Left colon (tissue), 2 donors: ENCODE measurements around the gene ACVR2B. TPM values are rescaled to one million over a fixed set of nuclear protein-coding genes. Genes with fewer than 3 reads are reported as not detected.
"Not testable (repeated sequence)": the region's sequence is repeated elsewhere in the genome, so short reads cannot be mapped to it uniquely, and the experiment has no call there.

ENCODE experiments used
- ATAC-seq: fragments of 200-7000 bp; cut with Tn5 transposase; one replicate; pipeline ENCODE4 v1.9.1; 2020; ENCODE audit warnings: mild to moderate bottlenecking, moderate library complexity
- DNase-seq, 2 donors: peaks; one replicate each; pipeline ENCODE4 v3.0.0-alpha.2; 2020
- intact Hi-C, 2 donors: fragments of 100-400 bp; cut with DNase I in 1 of 2; cut with micrococcal nuclease in 1 of 2; formaldehyde crosslinking; loops; one replicate each; pipeline versions ENCODE4 v1.11.2 to v1.14.0; 2022; cut with DNase I, micrococcal nuclease
- long read RNA-seq: library from polyadenylated mRNA; unstranded; transcript quantifications from one replicate; pipeline ENCODE4 v2.0.0, GENCODE V29; 2021
- total RNA-seq, 2 donors: library from RNA; stranded (reverse); fragmentation: NEBNext Ultra II Directional; extraction: Animal tissue kit (Norgen Biotek cat#: 25700); gene quantifications; one replicate each; pipeline ENCODE4 v1.2.1, GENCODE V29; 2021
- donor health status: DM: no; HTN: no; CAD: no.
- donor health status: DM: yes; HTN: yes; CAD: no.

ACVR2B gene
- total RNA-seq = 1 to 10 TPM; 5.2 to 7.1 TPM
- long read RNA-seq, partial matches to known transcripts = 1 of 4 reads
- long read RNA-seq, other reads (novel, unspliced or antisense) = 3 of 4 reads

- intact Hi-C loops = no loop called here
- peak; percentile 89 to 95 for DNase-seq
- ATAC-seq = peak; percentile 64
Observed at GRCh38 chr3:38453075-38453912, at the start of gene ACVR2B. TSS of gene ACVR2B (plus strand) at chr3:38453890. CDS start at chr3:38454323, 433 bp downstream.

GRCh38 chr3:38404286-38404685 lies 49.4 kb upstream of the ACVR2B start:
- intact Hi-C loops = no loop called here
- DNase-seq (peak; percentile 16 to 38), ATAC-seq (peak; percentile 35)

DNA sequence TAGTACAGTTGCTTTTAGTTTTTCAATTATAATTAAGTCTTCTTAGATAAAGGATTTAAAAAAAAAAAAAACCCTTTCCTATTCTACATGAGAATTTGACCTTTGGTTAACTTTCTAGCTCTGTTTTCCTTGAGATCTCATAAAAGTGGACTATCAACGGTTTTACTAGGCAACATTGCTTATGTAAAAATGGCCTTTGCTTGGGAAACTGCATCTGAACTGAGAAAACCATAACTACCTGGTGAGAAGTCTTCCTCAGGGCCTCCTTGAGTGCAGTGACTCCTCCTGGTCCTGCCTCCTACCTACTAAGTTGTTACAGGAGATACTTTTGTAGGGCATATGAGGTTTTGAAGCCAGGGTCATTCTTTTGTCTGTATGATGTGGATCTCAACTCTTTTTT lies 42.1 kb upstream of the ACVR2B start:
- intact Hi-C loops = no loop called here
- ATAC-seq (peak; percentile 91), DNase-seq (no peak)

DNA sequence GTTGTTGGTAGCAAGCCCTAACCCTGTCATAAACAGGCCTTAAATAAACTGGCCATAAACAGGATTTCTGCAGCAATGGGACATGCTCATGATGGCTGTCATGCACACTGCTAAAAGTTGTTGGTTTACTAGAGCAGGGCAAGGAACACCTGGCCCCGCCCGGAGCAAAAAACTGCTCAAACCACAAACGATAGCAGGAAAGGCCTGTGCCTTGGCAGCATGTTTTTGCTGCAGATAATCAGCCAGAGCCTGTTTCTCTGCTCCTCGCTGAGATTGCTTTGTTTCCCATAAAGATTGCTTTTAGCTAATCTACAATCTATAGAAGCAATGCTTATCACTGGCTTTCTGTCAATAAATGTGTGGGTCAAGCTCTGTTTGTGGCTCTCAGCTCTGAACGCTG lies 32.9 kb upstream of the ACVR2B start:
- peak; percentile 96 for ATAC-seq
- peak in 1 of 2 donors; percentile 11 for DNase-seq
- intact Hi-C loops = not testable (repeated sequence)

DNA sequence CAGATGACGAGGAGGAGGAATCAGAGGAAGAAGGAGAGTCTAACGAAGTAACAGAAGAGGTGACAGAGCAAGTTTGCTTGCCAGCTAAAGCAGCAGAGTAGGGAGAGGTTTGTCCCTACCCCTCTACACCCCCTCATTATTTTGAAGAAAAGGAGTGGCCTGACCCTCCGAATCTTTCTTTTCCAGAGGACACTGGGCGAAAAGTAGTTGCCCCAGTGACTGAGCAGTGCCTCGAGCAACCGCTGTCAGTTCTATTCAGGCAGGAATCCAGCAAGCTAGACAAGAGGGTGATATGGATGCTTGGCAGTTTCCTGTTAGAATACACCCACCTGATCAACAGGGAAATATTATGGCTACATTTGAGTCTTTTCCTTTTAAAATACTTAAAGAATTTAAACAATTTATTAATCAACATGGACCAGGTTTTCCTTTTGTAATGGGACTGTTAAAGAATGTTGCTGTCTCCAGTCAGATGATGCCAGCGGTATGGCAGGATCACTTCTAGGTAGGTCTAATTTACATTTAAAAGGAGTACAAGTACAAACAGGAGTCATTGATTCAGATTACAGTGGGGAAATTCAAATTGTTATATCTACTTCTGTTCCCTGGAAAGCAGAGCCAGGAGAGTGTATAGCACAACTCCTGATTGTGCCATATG lies 31.9 kb upstream of the ACVR2B start:
- intact Hi-C loops = no loop called here
- no peak for ATAC-seq
- DNase-seq = no peak

DNA sequence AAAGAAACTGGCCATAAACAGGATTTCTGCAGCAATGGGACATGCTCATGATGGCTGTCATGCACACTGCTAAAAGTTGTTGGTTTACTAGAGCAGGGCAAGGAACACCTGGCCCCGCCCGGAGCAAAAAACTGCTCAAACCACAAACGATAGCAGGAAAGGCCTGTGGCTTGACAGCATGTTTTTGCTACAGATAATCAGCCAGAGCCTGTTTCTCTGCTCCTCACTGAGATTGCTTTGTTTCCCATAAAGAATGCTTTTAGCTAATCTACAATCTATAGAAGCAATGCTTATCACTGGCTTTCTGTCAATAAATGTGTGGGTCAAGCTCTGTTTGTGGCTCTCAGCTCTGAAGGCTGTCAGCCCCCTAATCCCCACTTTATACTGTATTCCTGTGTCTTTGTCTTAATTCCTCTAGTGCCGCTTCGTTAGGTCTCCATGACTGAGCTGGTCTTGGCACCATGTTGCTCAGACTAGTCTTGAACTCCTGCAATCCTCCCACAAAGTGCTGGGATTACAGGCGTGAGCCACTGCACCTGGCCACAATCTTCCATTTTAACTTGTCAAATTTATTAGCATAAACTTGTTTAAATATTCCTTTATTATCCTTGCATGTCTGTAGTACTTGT lies 26.8 kb upstream of the ACVR2B start:
- DNase-seq, intact Hi-C loops: not testable (repeated sequence)
- peak; percentile 68 for ATAC-seq

DNA sequence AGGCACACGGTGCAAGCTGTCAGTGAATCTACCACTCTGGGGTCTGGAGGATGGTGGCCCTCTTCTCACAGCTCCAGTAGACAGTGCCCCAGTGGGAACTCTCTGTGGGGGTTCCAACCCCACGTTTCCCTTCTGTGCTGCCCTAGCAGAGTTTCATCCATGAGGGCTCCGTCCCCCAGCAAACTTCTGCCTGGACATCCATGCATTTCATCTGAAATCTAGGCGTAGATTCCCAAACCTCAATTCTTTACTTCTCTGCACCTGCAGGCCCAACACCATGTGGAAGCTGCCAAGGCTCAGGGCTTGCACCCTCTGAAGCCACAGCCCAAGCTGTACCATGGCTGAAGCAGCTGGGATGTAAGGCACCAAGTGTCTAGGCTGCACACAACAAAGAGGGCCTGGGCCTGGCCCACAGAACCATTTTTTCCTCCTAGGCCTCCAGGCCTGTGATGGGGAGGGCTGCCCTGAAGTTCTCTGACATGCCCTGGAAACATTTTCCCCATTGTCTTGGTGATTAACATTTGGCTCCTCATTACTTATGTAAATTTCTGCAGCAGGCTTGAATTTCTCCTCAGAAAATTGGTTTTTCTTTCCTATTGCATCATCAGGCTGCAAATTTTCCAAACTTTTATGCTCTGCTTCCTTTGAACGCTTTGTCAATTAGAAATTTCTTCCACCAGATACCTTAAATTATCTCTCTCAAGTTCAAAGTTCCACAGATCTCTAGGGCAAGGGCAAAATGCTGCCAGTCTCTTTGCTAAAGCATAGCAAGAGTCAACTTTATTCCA lies 20.6 kb upstream of the ACVR2B start:
- intact Hi-C loops, DNase-seq, ATAC-seq: not testable (repeated sequence)

DNA sequence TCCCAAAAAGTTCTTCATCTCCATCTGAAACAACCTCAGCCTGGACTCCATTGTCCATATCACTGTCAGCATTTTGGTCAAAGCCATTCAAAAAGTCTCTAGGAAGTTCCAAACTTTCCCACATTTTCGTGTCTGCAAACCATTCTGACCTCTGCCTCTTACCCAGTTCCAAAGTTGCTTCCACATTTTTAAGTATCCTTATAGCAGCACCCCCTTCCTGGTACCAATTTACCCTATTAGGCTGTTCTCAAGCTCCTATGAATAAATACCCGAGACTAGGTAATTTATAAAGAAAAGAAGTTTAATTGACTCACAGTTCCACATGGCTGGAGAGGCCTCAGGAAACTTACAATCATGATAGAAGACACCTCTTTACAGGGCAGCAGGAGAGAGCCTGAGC lies 20.0 kb upstream of the ACVR2B start:
- intact Hi-C loops, DNase-seq, ATAC-seq: not testable (repeated sequence)

DNA sequence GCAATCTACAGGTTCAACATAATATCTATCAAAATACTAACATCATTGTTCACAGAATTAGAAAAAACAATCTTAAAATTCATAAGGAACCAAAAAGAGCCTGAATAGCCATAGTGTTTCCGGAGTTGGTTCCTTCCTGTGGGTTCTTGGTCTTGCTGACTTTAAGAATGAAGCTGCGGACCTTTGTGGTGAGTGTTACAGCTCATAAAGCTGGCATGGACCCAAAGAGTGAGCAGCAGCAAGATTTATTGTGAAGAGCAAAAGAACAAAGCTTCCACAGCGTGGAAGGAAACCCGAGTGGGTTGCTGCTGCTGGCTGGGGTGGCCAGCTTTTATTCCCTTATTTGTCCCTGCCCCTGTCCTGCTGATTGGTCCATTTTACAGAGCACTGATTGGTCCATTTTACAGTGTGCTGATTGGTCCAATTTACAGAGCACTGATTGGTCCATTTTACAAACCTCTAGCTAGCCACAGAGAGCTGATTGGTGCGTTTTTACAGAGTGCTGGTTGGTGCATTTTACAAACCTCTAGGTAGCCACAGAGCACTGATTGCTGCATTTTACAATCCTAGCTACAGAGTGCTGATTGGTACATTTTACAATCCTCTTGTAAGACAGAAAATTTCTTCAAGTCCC lies 15.1 kb upstream of the ACVR2B start:
- intact Hi-C loops, DNase-seq, ATAC-seq: not testable (repeated sequence)

DNA sequence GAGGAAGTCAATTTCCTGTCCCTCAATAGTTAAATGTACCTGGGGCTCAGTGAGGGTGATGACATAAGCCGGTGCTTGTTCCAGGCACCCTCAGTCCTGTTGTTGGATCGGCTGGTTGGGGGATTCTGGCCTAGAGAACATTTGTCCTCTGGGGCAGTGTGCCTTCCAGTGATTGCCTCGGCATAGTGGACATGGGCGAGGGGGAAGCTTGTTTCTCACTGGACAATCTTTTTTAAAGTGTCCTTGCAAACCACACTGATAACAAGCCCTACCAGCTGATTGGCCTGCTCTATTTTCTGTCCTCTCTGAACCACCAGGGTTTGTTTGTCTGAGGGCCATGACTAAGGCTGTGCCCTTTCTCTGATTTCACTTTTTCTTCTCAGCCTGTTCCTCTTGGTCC lies 10.5 kb upstream of the ACVR2B start:
- ATAC-seq, intact Hi-C loops, DNase-seq: not testable (repeated sequence)

DNA sequence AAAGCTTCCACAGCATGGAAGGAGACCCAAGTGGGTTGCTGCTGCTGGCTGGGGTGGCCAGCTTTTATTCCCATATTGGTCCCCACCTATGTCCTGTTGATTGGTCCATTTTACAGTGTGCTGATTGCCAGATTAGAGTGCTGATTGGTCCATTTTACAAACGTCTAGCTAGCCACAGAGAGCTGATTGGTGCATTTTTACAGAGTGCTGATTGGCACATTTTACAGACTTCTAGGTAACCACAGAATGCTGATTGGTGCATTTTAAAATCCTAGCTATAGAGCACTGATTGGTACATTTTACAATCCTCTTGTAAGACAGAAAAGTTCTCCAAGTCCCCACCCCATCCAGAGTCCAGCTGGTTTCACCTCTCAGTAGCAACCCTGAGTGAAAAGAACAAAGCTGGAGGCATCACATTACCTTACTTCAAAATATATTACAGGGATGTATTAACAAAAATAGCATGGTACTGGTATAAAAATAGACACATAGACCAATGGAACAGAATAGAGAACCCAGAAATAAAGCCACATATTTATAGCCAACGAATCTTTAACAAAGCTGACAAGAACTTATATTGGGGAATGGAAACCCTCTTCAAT lies 7.5 kb upstream of the ACVR2B start:
- intact Hi-C loops = no loop called here
- ATAC-seq (no peak), DNase-seq (no peak)

DNA sequence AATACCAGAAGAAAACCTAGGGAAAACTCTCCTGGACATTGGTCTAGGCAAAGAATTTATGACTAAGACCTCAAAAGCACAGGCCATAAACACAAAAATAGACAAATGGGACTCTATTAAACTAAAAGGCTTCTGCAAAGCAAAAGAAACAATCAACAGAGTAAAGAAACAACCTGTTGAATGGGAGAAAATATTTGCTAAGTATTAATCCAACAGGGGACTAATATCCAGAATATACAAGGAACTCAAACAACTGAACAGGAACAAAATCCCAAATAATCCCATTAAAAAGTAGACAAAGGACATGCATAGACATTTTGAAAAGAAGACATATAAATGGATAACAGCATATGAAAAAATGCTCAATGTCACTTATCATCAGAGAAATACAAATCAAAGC lies 6.9 kb upstream of the ACVR2B start:
- intact Hi-C loops = no loop called here
- no peak for DNase-seq
- no peak for ATAC-seq

DNA sequence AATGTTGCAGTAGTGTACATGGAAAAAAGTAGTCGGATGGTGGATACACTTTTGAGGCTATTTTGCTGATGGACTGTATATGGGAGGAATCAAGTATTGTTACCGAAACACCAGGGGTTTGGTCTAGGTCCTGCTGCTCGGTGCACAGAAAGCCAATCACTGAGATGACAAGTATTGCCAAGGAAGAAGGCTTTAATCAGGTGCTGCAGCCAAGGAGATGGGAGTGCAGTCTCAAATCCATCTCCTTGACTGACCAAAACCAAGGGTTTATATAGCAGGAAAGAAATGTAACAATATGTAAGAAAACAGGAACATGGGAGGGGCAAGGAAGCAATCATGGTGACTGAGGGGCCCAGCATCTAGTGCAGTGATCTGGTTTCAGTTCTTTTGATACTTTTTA lies 2.8 kb upstream of the ACVR2B start:
- ATAC-seq = no peak
- intact Hi-C loops = no loop called here
- no peak for DNase-seq

GRCh38 chr3:38453913-38454177 lies 155 bp downstream of the ACVR2B start:
- ATAC-seq = no peak
- no peak for DNase-seq
- intact Hi-C loops = no loop called here

DNA sequence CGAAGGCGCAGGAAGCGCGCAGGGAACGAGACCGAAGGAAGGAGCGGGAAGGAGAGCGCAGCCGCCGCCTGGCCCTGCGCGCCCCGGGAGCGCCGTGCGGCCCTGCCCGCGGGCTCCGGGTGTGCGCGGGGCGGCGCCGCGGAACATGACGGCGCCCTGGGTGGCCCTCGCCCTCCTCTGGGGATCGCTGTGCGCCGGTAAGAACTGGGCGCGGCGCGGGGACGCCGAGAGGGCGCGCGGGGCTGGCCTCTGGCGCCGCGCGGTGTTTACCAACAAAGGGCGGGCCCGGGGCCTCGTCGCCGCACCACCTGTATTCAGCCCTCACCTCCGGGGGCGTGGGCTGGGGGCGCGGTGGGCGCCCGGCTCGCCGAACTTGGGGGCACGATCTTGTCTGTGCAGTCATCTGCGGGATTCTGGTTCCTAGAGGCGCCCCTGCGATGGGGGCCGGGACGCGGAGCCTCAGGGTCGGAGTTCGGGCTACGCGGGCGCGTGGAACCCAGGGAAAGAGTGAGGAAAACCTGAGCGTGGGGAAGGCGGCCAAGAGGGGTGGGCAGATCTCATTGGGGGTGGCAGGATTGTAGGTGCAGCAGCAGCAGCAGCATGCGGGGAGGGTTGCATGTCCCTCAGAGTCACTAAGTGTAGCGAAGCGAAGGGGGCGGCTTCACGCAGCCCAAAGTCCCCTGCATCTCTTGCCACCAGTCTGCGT lies 641 bp downstream of the ACVR2B start:
- DNase-seq = peak; percentile 61 to 77
- peak; percentile 66 for ATAC-seq
- intact Hi-C loops = no loop called here

DNA sequence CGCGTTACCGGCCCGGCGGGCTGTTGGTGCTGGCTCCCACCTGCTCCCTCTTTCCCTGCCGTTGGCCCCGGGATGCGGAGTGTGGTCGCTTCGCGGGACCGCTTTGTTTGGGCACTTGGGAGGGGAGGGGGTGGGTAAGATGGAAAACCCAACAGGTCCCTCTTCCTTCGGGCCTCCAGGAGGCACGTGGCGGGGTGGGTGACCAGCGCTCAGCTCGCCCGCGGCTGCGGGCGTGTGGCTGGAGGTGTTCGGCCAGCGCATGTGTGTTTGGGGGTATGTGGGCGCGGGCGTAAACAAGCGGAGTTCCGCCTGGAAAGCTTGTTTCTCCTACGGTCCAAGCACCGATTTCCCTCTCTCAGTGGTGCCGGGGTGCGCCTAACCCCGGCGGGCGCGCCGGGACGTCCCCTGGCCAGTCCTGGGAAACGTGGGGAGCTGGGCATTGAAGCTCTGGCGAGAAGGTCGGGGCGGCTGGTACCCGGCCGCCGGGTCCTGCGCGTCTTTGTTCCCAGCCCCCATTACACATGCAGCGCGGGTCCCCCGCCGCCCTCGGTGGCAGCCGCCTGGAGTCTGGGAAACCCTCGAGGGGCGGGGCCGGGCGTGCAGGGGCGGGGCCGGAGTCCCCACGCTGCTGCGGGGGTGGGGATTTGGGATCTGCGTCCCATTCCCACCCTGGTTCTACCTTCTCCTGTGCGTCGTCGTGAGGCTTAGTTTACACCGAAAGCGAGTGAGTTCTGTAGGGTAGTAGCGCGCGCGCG lies 1.4 kb downstream of the ACVR2B start:
- ATAC-seq (peak; percentile 62), DNase-seq (peak; percentile 84 to 89)
- intact Hi-C loops = no loop called here
